Thyroid gland (tissue), 4 donors: ENCODE measurements around the gene HLA-F.

Experiments
- POLR2A ChIP-seq, 2 donors: fragments of 450-650 bp; IDR thresholded peaks; one replicate each; pipeline ENCODE4 v1.6.1; 2017; ENCODE audit warnings: antibody characterized with exemption in 2 of 2, mild to moderate bottlenecking in 2 of 2, moderate library complexity in 1 of 2
- TF ChIP-seq, protein P1 (sequence below), 6 experiments: fragments of 200-600 bp in 3 of 6; fragments of 450-650 bp in 3 of 6; sonication (generic) in 3 of 6; IDR thresholded peaks; one replicate each; pipeline ENCODE4 v1.5.1; 2016 to 2019; ENCODE audit warnings: antibody characterized with exemption in 6 of 6, mild to moderate bottlenecking in 2 of 6, inconsistent platforms in 1 of 6, moderate library complexity in 1 of 6

DNA sequence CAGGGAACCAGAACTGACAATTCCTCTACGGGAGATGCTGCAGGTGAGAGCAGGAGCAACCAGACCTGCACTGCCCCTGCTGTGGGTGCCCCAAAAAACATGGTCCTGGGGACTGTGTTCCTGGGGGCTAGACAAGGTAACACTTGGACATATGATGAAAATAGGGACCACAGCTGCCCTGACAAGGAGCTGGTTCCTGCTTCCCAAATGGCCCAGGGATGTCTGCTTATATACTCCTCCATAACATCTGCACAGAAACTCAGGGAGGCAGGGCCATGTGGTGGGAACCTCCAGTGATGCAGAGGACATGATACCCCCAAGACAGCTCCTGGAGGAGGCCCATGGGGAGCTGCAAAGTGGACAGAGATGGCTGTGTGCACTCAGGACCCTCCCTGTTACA lies 19.8 kb downstream of the HLA-F start:
- TF ChIP-seq, protein P1, sequence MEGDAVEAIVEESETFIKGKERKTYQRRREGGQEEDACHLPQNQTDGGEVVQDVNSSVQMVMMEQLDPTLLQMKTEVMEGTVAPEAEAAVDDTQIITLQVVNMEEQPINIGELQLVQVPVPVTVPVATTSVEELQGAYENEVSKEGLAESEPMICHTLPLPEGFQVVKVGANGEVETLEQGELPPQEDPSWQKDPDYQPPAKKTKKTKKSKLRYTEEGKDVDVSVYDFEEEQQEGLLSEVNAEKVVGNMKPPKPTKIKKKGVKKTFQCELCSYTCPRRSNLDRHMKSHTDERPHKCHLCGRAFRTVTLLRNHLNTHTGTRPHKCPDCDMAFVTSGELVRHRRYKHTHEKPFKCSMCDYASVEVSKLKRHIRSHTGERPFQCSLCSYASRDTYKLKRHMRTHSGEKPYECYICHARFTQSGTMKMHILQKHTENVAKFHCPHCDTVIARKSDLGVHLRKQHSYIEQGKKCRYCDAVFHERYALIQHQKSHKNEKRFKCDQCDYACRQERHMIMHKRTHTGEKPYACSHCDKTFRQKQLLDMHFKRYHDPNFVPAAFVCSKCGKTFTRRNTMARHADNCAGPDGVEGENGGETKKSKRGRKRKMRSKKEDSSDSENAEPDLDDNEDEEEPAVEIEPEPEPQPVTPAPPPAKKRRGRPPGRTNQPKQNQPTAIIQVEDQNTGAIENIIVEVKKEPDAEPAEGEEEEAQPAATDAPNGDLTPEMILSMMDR (IDR thresholded peaks at IDR 0.05), result no peak
- TF ChIP-seq POLR2A (IDR thresholded peaks at IDR 0.05), result no peak
